ENCODE results near the gene EWSR1.

Gene EWSR1

DNA sequence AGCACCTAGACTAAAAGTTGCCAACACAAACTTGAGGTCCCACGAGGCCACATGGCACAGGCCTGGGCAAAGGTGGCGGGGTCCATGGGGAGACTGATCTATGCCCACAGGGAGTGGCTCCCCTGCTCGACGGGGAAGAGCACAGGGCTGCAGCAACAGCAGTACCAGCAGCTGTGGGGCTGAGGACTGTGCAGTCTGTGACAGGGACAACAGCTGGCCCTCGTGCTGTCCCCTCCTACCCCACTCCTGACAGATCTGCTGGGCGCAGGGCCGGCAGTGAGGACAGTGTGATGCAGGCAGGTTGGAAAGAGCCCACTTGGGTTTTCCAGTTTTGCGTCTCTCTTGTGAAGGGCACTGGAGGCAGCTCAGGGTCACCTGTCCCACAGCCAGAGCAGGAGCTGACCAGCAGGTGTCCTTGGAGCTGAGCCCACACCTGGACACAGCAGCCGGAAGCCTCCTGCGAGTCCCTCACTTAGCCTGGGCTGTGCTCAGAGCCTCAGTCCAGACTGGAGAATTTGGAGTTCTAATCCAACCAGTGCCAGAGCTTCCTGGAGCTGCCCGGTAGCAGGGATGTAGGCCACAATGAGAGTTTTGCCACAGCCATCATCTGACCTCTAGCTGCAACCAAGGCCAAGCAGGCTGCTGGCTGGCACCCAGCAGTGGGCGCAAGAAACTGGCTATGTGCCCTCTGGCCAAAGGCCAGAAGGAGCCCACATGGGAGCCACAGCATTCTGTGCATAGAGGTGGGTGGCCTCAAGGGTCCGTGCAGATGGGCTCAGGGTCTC, 34.8 kb downstream of the EWSR1 start:
- peak in 11 of 56 donors; percentile 30 to 72 (median 46) for DNase-seq

DNA sequence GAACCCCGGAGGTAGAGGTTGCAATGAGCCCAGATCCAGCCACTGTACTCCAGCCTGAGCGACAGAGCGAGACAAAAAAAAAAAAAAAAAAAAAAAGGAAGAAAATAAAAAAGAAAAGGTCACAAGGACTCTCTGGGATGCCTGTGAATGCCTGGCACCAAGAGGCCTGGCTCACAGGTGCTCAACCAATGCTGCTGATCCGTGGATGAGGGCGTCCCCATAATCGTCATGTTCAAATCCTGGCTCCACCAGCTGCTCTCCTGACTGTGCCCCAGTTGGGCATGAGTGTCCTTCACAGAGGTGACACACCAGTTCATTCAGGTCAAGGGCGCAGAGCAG, 37.7 kb downstream of the EWSR1 start:
- no peak for DNase-seq

DNA sequence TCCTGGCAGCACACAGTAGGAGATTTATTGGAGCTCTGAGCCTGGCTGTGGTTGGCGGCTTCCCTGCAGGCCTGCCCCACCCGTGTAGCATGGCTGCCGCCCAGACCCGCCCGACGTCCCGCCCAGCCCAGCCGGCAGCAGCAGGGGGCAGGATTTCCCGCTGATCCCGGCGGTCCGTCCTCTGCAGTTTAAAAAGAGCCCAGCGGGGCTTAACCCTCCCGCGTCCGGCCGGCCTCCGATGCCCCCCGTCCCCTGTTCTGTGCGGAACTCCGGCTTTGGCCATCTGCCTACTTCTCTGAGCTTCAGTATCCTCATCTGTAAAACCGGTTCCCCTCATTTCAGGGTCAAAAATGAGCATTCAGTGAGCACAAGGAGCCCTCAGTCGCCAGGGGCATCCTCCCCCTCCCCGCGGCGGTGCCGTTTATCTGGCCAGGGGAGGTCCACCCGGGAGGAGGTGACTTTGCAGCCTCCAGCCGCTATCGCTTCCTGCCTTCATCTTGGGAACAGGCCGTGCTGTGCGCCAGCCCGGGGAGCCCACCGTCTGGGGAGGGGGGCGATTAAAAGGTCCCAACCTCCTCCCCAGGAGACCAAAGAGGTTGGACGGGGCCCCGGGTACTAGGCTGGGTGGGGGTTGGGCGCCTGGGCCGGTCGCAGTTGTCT, 38.2 kb downstream of the EWSR1 start, which contains the start of gene GAS2L1:
TSS of gene GAS2L1 (plus strand) at position 476 of the 660 bp plus-strand sequence. CDS start 1,456 bp downstream, outside the sequence.
- DNase-seq, result peak in 45 of 56 donors; percentile 31 to 81 (median 61)

DNA sequence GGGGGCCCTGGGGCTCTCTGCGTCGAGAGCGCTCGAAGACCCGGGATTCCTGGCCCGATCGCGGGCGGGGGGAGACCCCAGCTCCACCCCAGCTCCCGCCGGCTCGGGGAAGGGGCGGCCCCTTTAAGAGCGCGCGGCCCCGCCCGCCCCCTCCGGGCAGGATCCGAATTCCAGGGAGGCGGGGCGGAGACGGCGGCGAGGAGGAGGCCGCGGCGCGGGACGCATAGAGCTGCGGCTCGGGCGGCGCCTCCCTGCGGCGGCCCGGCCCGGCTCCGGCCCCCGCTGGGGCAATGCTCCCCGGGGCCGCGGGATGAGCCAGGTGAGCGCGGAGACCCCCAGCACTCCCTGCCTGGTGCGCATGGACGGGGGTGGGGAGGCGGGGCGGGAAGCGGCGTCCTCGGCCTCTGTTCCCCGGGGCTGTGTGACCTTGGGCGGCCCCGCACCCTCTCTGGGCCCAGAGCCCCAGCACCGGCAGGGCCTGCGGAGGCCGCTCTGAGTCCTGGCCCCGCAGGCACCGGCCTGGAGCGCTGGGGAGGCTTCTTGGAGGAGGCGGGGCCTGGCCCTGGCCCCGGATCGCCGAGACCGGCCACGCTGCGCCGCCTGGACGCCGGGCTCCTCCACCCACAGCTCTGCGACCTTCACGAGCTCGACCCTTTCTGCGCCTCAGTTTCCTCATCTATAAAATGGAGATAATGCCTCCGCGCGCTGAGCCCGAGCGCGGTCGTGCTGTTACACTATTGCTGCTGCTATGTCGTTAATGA, 38.9 kb downstream of the EWSR1 start:
- peak in 33 of 56 donors; percentile 27 to 76 (median 58) for DNase-seq

DNA sequence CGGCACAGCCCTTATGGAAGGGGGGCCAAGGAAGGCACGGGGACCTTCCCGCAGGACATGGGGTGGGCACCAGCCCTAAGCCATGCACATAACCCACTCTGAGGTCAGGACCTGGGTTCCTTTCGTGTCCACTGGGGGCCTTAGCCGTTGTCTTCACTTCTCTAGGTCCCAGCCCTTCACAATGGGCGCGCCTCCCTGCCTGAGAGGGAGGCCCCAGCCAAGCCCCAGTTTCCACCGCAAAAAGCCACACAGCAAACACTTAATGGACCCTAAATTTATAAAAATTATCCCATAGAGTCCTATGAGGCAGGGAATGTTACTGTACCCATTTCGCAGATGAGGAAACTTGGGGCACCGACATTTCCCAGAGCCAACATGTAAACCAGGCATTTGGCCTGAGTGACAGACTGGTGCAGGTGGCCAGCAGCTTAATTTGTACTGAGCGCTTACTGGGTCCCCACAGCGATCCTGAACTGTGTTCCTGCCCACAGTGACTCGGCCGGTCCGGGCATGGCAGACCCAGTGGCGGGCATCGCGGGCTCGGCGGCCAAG, 39.6 kb downstream of the EWSR1 start:
- no peak for DNase-seq

DNA sequence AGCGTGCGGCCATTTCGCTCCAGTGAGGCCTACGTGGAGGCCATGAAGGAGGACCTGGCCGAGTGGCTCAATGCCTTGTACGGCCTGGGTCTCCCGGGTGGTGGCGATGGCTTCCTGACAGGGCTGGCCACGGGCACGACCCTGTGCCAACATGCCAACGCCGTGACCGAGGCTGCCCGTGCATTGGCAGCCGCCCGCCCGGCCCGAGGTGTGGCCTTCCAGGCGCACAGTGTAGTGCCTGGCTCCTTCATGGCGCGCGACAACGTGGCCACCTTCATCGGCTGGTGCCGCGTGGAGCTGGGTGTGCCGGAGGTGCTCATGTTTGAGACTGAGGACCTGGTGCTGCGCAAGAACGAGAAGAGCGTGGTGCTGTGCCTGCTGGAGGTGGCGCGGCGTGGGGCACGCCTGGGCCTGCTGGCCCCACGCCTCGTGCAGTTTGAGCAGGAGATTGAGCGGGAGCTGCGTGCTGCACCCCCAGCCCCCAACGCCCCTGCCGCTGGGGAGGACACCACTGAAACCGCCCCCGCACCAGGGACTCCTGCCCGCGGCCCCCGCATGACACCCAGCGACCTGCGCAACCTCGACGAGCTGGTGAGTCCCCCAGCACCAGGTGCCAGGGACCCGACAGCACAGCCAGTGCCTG, 40.2 kb downstream of the EWSR1 start:
- DNase-seq, result no peak

DNA sequence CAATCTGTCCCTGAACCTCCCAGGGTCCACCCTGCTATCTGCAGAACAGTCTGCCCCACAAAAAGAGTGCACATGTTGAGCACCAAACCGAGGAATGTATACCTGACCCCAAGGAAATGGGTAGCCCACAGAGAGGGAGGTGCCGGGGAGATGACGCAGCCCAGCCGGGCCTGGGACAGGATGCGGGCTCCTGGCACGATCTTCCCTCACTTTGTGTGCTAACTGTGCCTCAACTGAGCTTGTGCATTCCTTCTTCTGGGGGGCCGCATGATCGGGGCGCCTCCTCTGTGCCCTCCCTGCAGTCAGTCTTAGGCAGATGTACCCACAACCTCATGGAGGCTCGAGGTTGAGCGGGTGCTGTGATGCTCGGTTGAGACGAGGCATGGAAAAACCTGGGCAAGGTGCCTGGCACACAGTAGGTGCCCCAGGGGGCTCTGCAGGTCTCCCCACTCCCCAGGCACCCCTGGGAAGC, 40.8 kb downstream of the EWSR1 start:
- DNase-seq, result no peak

DNA sequence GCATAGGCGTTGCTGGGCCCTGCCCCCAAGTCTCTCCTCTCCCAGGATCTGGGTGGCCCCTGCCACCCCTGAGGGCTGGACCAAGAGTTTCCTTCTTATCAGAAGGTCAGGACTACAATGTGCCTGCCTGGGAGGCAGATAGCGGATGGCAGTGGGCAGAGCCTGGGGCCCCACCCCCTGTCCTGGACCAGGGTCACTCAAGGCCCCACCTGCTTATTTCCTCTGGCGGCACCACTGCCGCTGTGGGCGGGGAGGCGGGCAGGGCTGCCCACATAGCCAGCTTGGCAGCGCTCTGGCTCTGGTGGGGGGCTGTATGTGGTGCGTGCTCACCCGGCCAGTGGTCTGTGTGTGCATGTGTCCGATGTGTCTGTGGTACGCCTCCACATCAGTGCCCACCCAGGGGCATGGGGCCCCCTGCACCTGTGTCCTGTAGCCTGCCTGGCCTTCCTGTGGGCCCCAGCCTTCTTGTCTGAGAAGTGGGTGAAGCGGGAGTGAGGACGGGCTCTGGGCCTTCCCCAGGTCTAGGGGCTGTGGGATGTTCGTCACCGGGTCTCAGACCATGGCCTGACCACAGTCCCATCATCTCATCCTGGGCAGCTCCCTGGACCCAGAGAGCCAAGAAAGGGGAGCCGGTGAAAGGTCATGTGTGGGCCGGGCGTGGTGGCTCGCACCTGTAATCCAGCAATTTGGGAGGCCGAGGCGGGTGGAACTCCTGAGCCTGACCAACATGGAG, 41.4 kb downstream of the EWSR1 start:
- no peak for DNase-seq

DNA sequence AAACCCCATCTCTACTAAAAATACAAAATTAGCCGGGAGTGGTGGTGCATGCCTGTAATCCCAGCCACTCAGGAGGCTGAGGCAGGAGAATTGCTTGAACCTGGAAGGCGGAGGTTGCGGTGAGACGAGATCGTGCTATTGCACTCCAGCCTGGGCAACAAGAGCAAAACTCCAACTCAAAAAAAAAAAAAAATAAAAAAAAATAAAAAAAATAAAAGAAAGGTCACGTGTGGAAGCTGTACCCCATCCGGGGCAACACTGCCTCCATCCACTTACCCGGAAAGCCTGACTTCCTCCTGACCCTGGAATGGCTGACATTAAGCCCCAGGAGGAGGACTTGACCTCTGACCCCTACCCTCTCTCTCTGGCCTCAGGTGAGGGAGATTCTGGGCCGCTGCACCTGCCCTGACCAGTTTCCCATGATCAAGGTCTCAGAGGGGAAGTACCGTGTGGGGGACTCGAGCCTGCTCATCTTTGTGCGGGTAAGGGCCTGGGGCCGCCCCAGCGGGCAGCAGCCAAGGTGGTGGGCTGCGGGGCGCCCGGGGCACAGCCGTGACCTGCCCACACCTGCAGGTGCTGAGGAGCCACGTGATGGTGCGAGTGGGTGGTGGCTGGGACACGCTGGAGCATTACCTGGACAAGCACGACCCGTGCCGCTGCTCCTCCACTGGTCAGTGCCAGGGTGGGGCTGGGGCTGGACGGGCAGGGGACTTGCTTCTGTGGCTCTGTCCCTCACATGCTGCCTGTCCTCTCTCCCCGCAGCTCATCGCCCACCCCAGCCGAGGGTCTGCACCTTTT, 42.2 kb downstream of the EWSR1 start:
- DNase-seq, result peak in 1 of 56 donors; percentile 73

DNA sequence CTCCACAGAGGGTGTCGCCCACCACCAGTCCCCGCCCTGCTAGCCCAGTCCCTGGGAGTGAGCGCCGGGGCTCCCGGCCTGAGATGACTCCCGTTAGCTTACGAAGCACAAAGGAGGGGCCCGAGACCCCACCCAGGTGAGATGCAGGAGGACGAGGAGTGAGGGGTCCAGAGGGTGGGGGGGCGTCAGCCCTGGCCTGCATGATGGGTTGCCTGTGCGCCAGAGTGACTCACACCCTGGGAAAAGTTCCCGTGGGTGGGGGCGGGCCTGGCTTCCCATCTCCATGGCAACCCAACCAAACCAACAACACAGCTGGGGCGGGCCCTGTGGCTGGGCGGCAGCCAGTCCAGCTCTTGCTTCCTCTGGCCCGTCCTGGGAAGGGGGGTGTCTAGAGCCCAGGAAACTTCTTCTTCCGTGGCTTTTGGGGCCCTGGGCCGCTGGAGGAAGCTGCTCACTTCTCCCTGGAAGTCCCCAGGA, 42.8 kb downstream of the EWSR1 start:
- DNase-seq, result peak in 55 of 56 donors; percentile 43 to 97 (median 90)

DNA sequence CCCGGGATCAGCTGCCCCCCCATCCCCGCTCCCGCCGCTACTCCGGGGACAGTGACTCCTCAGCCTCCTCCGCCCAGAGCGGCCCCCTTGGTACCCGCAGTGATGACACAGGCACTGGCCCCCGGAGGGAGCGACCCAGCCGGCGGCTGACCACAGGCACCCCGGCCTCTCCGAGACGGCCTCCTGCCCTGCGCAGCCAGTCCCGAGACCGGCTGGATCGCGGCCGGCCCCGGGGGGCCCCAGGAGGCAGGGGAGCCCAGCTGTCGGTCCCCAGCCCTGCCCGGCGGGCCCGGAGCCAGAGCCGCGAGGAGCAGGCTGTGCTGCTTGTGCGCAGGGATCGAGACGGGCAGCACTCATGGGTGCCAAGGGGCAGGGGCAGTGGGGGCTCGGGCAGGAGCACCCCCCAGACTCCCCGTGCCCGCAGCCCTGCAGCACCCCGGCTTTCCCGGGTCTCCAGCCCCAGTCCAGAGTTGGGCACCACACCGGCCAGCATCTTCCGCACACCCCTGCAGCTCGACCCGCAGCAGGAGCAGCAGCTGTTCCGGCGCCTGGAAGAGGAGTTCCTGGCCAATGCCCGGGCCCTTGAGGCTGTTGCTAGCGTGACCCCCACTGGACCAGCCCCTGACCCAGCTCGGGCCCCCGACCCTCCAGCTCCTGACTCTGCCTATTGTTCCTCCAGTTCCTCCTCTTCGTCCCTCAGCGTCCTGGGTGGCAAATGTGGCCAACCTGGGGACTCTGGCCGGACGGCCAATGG, 43.6 kb downstream of the EWSR1 start:
- DNase-seq, result peak in 4 of 56 donors; percentile 37 to 62 (median 50)

DNA sequence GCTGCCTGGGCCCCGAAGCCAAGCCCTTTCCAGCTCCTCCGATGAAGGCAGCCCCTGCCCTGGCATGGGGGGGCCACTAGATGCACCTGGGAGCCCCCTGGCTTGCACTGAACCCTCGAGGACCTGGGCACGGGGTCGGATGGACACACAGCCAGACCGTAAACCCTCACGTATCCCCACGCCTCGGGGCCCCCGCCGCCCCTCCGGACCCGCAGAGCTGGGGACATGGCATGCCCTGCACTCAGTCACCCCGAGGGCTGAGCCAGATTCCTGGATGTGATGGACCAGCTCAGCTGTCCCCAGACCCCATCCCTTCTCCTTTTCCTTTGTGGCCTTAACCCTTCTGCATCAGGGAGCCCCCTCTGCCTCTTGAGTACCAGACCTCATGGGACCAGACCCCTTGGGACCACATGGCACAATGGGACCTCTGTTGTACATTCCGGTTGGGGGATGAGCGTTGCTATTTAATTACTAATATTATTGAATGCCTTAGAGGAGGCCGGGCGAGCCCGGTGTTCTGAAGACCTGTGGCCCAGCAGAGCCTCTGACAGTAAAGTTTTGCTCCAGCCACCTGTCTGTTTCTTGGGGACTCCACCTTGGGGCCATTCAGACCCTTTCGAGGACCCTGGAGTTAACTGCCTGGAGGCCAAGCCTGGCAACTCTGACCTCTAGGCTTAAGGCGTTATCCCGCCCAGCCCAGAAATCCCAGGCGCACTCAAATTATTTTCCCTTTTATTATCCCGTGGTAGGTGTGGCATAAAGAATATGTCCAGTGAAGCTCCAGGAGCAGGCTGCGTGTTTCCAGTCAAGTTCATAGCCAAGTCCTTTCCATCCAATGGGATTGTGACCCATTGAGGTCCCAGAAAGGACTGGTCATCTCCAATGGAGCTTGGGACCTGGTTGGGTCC, 44.4 kb downstream of the EWSR1 start:
- no peak for DNase-seq

DNA sequence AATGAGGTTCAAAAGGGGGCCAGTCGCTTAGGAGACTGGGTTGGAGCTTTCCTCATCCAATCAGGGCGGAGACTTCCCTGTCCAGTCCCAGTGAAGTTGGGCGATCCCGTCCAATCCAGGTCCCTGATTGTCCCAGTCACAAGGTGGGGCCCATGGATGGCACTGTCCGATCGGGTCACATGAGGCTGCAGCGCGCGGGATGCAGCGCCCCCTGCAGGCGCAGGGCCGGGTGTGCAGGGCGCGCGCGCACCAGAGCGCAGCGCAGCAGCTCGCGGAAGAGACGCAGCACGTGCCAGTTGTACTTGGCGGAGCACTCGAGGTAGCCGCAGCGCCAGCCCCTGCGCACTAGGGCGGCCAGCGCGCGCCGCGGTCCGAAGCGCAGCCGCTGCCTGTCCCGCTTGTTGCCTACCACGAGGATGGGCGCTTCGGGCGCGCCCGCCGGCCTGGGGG, 45.1 kb downstream of the EWSR1 start:
- peak in 20 of 56 donors; percentile 24 to 70 (median 46) for DNase-seq

DNA sequence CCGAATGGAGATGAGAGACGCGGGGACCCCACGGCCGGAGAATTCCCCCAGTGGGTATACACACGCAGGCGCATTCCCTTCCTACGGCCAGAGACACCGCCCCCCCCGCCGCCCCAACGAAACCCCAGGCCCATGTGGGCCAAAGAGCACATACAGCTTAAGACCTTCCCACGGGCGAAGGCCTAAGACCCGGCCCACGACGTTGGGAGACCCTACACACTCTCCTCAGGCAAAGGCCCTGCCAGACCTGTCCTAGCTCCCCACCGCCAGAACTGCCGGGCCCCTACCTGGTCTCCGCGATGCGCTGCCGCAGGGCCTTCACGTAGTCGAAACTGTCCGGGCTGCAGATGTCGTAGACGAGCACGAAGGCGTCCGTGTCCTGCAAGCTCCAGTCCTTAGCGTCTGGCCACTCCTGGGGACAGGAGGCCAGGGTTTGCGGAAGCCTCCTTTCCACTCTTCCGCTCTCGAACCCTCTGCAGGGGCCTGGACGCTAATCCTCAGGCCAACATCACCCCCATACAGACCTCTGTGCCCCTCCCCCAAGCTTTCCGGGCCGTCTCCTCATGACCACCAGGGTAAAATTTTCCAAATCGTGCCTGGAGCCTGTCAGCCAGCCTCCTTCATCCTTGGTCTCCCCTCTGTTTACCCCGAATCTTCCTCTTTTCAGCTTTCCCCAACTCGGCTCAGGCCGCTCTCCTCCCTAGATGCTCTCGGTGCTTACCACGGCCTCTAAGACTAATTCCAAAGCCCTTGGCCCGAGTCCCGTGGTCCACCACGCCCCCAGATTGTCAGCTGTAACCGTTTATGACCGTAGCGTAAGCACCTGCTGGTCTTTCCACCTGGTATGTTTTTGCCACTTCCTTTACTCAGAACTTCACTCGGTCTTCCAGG, 45.8 kb downstream of the EWSR1 start:
- no peak for DNase-seq

DNA sequence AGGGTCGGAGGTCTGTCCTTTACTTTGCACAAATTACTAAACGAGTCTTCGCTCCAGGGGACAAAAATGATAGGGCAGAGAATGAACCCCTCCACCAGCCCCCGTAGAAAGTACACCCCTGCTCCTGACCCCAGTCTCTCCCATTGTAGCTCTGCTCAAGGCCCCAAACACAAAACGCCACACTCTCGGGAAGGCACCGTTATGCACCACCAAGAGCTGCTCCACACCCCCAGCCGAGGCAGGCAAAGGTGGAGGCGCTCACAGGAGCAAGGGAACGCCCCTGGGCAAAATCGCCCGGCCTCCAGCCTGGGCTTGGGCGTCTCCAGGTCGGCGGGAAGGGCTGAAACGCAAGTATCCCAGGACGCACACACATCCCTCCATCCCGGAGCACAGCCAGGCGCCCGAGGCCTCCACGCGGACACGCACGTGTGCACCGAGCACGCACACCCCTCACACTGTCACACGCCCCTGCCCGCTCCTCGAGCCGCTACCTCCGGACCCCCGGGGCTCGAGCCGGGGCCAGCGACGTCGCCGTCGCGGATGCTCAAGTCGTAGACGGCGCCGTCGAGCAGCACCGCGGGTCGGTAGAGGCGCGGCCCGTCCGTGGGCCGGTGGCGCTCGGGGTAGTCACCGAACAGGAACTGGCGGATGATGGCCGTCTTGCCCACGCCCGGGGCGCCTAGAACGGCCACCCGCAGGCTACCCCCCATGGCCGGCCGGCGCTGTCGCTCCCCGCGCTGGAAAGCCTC, 46.6 kb downstream of the EWSR1 start:
- DNase-seq, result no peak
